Measurements from ENCODE around the gene PDZRN3. TPM values are rescaled to one million over a fixed set of nuclear protein-coding genes. Genes with fewer than 3 reads are reported as not detected.

PDZRN3 gene
- total RNA-seq, 1 experiment from 2014 or later: not detected

- TF ChIP-seq CTCF (IDR thresholded peaks at IDR 0.05; ENCODE audit: unreplicated experiment): no peak
- H3K36me3 Mint-ChIP-seq (ENCODE audit: insufficient read depth, unreplicated experiment): no peaks in the 10 kb centered on the region
- no peaks in the 10 kb centered on the region for H3K27me3 Mint-ChIP-seq (ENCODE audit: unreplicated experiment)
- H3K9me3 Mint-ChIP-seq (ENCODE audit: low read depth, unreplicated experiment): peaks cover 12% of the 10 kb centered on the region
- DNase-seq: no peak
- CTCF ChIA-PET: no interaction called here
- H3K27ac Mint-ChIP-seq (ENCODE audit: unreplicated experiment): no peak overlapping the region
- H3K4me3 Mint-ChIP-seq (ENCODE audit: low read depth, unreplicated experiment): no peak overlapping the region
- H3K4me1 Mint-ChIP-seq (ENCODE audit: low read depth, unreplicated experiment): no peaks in the 10 kb centered on the region
- BruUV-seq (replicated peaks): no TSS peak
- intact Hi-C loops (cut with micrococcal nuclease; ENCODE audit: unreplicated experiment): no loop called here
These were observed 36.5 kb upstream of the PDZRN3 start for GRCh38 chr3:73661265-73661664.

- no peaks in the 10 kb centered on the region for H3K27me3 Mint-ChIP-seq (ENCODE audit: unreplicated experiment)
- H3K4me1 Mint-ChIP-seq (ENCODE audit: low read depth, unreplicated experiment): no peaks in the 10 kb centered on the region
- H3K27ac Mint-ChIP-seq (ENCODE audit: unreplicated experiment): no peak overlapping the region
- no peaks in the 10 kb centered on the region for H3K36me3 Mint-ChIP-seq (ENCODE audit: insufficient read depth, unreplicated experiment)
- no peak for TF ChIP-seq CTCF (IDR thresholded peaks at IDR 0.05; ENCODE audit: unreplicated experiment)
- H3K9me3 Mint-ChIP-seq (ENCODE audit: low read depth, unreplicated experiment): peaks cover 10% of the 10 kb centered on the region
- no peak overlapping the region for H3K4me3 Mint-ChIP-seq (ENCODE audit: low read depth, unreplicated experiment)
- intact Hi-C loops (cut with micrococcal nuclease; ENCODE audit: unreplicated experiment): no loop called here
- no peak for DNase-seq
- CTCF ChIA-PET: interaction anchor here (1.1 kb wide), 1 partner anchor 23 kb away, joined by 3 read pairs; no protein-coding TSS in a partner anchor
- no TSS peak for BruUV-seq (replicated peaks)
These were observed 33.5 kb upstream of the PDZRN3 start for GRCh38 chr3:73658227-73658626.

GRCh38 chr3:73657186-73657585 is 32.4 kb upstream of the PDZRN3 start:
- TF ChIP-seq CTCF (IDR thresholded peaks at IDR 0.05; ENCODE audit: unreplicated experiment): no peak
- CTCF ChIA-PET: no interaction called here
- Mint-ChIP-seq H3K27ac (ENCODE audit: unreplicated experiment) (no peak overlapping the region), H3K4me1 (ENCODE audit: low read depth, unreplicated experiment) (no peaks in the 10 kb centered on the region), H3K4me3 (ENCODE audit: low read depth, unreplicated experiment) (no peak overlapping the region), H3K36me3 (ENCODE audit: insufficient read depth, unreplicated experiment) (no peaks in the 10 kb centered on the region), H3K27me3 (ENCODE audit: unreplicated experiment) (no peaks in the 10 kb centered on the region), H3K9me3 (ENCODE audit: low read depth, unreplicated experiment) (peaks cover 10% of the 10 kb centered on the region)
- DNase-seq: no peak
- BruUV-seq (replicated peaks): no TSS peak
- intact Hi-C loops (cut with micrococcal nuclease; ENCODE audit: unreplicated experiment): no loop called here

- Mint-ChIP-seq H3K9me3 (ENCODE audit: low read depth, unreplicated experiment) (peaks cover 8% of the 10 kb centered on the region), H3K4me3 (ENCODE audit: low read depth, unreplicated experiment) (no peak overlapping the region), H3K4me1 (ENCODE audit: low read depth, unreplicated experiment) (no peaks in the 10 kb centered on the region), H3K27ac (ENCODE audit: unreplicated experiment) (no peak overlapping the region), H3K27me3 (ENCODE audit: unreplicated experiment) (no peaks in the 10 kb centered on the region), H3K36me3 (ENCODE audit: insufficient read depth, unreplicated experiment) (no peaks in the 10 kb centered on the region)
- CTCF ChIA-PET: no interaction called here
- intact Hi-C loops (cut with micrococcal nuclease; ENCODE audit: unreplicated experiment): no loop called here
- no peak for TF ChIP-seq CTCF (IDR thresholded peaks at IDR 0.05; ENCODE audit: unreplicated experiment)
- DNase-seq: no peak
- BruUV-seq (replicated peaks): no TSS peak
These were observed 31.6 kb upstream of the PDZRN3 start for GRCh38 chr3:73656241-73656890.
